Lung (tissue), 12 donors: ENCODE data around the gene SMAD6. TPM values are rescaled to one million over a fixed set of nuclear protein-coding genes. Genes with fewer than 3 reads are reported as not detected.
A peak's percentile ranks its signal among the peaks of the same experiment; 100 is the strongest.

Experiments used
- ATAC-seq: fragments of 200-7000 bp; cut with Tn5 transposase; one replicate; pipeline ENCODE4 v1.9.1; 2020; ENCODE audit warnings: moderate number of reproducible peaks; ENCODE audit not compliant: insufficient read depth, low FRiP score
- DNase-seq, 3 donors: peaks; one replicate each; pipeline ENCODE4 v3.0.0-alpha.2; 2013 to 2017
- H3K27ac ChIP-seq, 2 donors: one replicate each; pipeline ENCODE4 v1.5.1; 2013; ENCODE audit warnings: mild to moderate bottlenecking in 2 of 2, moderate library complexity in 2 of 2, control low read depth in 1 of 2, inconsistent platforms in 1 of 2, low read depth in 1 of 2, low read length in 1 of 2
- H3K27me3 ChIP-seq, 3 donors: one replicate each; pipeline ENCODE4 v1.5.1; 2013; ENCODE audit warnings: low read length in 2 of 3; ENCODE audit not compliant: control insufficient read depth in 3 of 3, insufficient read depth in 3 of 3
- H3K36me3 ChIP-seq, 4 donors: one replicate each; pipeline ENCODE4 v1.5.1; 2013; ENCODE audit warnings: low read length in 4 of 4, mild to moderate bottlenecking in 1 of 4, moderate library complexity in 1 of 4; ENCODE audit not compliant: control insufficient read depth in 4 of 4, insufficient read depth in 4 of 4
- H3K4me1 ChIP-seq, 5 donors: one replicate each; pipeline ENCODE4 v1.5.1; 2013; ENCODE audit warnings: low read length in 5 of 5, mild to moderate bottlenecking in 2 of 5, moderate library complexity in 1 of 5; ENCODE audit not compliant: control insufficient read depth in 5 of 5, insufficient read depth in 5 of 5
- H3K4me3 ChIP-seq: one replicate; pipeline ENCODE4 v1.5.1; 2013; ENCODE audit warnings: mild to moderate bottlenecking, control low read depth, moderate library complexity
- H3K9ac ChIP-seq, 2 donors: one replicate each; pipeline ENCODE4 v1.5.1; 2013; ENCODE audit warnings: low read length in 2 of 2, control low read depth in 1 of 2; ENCODE audit not compliant: insufficient read depth in 1 of 2
- H3K9me3 ChIP-seq, 4 donors: one replicate each; pipeline ENCODE4 v1.5.1; 2013; ENCODE audit warnings: low read length in 3 of 4, mild to moderate bottlenecking in 1 of 4, moderate library complexity in 1 of 4; ENCODE audit not compliant: control insufficient read depth in 4 of 4, insufficient read depth in 3 of 4
- WGBS, 2 donors: extraction: QIAGEN DNeasy Blood & Tissue Kit; methylation state at CpG; one replicate each; pipeline ENCODE4 v1.1.7; 2013; 5-methylcytosine and 5-hydroxymethylcytosine counted together
- polyA plus RNA-seq, 2 donors: library from polyadenylated mRNA; stranded (reverse); fragments of 200-250 nt; gene quantifications; one replicate each; pipeline ENCODE4 v1.2.1, GENCODE V29; 2013
- total RNA-seq, 2 donors: library from RNA; depleted of rRNA in 1 of 2; stranded (reverse); fragments of >200 nt in 1 of 2; gene quantifications; one replicate each; pipeline ENCODE4 v1.2.1, GENCODE V29; 2014 to 2021
- TF ChIP-seq, protein P1 (sequence below): IDR thresholded peaks from 2 replicates; pipeline ENCODE4 v1.5.1; 2012; ENCODE audit warnings: mild to moderate bottlenecking; ENCODE audit errors: control extremely low read depth, extremely low read depth
- donor health status: control.
- donor health status: control.
- donor health status: Bipolar disorder and iron deficiency.
- donor health status: healthy.
- donor health status: DM: yes; HTN: yes; CAD: no.

Gene SMAD6
- total and polyA plus RNA-seq, 4 donors, result 24.2 to 67.9 (median 59.1) TPM

DNA sequence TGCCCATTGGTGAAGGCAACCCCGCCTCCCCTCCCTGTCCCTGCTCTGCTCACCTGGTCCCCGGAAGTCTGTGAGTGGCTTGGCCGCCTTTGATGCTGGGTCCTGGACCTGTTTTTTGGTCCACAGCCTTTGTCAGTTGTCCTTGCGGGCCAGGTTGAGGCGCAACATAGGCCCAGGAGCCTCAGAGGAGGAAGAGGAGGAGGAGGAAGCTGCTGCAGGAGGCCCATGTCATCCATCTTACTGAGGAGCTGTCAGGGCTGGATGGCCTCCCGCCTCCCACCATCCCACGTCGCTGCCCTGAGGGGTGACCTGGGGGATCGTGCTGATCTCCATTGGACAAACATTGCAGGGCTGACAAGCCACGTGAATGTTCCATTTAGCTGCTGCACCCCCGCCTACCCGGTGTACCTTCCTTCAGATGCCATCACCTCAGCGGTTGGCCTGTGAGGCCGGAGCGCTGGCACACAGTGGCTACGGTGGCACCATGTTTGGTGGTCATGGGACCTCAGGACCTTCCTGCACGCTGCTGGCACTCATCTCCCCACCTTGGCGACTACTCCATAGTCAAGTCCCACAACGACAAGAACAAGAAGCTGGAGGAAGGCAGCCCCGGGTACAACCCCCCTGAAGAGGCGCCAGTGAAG, 106.3 kb downstream of the SMAD6 start:
- Histone ChIP-seq H3K4me1 (peaks cover 4 to 10% (median 7%) of the 10 kb centered on the region in 5 donors), H3K27ac (no peak overlapping the region), H3K4me3 (no peak overlapping the region), H3K36me3 (no peaks in the 10 kb centered on the region), H3K9me3 (peaks cover 0 to 5% (median 0%) of the 10 kb centered on the region in 4 donors), H3K27me3 (no peaks in the 10 kb centered on the region), H3K9ac (no peak overlapping the region)
- TF ChIP-seq, protein P1, sequence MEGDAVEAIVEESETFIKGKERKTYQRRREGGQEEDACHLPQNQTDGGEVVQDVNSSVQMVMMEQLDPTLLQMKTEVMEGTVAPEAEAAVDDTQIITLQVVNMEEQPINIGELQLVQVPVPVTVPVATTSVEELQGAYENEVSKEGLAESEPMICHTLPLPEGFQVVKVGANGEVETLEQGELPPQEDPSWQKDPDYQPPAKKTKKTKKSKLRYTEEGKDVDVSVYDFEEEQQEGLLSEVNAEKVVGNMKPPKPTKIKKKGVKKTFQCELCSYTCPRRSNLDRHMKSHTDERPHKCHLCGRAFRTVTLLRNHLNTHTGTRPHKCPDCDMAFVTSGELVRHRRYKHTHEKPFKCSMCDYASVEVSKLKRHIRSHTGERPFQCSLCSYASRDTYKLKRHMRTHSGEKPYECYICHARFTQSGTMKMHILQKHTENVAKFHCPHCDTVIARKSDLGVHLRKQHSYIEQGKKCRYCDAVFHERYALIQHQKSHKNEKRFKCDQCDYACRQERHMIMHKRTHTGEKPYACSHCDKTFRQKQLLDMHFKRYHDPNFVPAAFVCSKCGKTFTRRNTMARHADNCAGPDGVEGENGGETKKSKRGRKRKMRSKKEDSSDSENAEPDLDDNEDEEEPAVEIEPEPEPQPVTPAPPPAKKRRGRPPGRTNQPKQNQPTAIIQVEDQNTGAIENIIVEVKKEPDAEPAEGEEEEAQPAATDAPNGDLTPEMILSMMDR, result no peak
- DNase-seq, result no peak
- WGBS, 2 donors, result 95 to 96% methylated on average over 21 of the region's 21 CpGs
- no peak for ATAC-seq

DNA sequence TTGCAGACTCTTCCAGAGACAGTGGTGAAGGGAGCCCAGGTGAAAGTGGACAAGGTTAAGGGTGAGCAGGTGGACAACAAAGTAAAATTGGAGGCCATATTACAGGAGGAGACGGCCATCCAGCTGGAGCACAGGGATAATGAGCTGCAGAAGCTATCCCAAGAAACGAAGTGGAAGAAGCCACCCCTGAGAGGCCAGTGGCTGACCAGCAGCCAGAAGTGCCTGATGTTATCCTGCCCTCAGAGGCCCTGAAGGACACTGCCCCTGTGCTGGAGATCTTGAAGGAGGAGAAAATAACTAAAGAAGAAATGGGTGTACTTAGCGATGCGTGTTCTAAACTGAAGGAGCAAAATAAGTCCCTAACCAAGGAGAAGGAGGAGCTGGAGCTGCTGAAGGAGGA, 107.6 kb downstream of the SMAD6 start:
- DNase-seq (no peak), ATAC-seq (no peak)
- TF ChIP-seq, protein P1, result no peak
- Histone ChIP-seq H3K4me1 (peaks cover 0 to 2% (median 0%) of the 10 kb centered on the region in 5 donors), H3K4me3 (no peak overlapping the region), H3K9ac (no peak overlapping the region), H3K27me3 (no peaks in the 10 kb centered on the region), H3K27ac (no peak overlapping the region), H3K9me3 (peaks cover 0 to 6% (median 2%) of the 10 kb centered on the region in 4 donors), H3K36me3 (no peaks in the 10 kb centered on the region)
- 94 to 95% methylated on average over 4 of the region's 4 CpGs for WGBS, 2 donors

DNA sequence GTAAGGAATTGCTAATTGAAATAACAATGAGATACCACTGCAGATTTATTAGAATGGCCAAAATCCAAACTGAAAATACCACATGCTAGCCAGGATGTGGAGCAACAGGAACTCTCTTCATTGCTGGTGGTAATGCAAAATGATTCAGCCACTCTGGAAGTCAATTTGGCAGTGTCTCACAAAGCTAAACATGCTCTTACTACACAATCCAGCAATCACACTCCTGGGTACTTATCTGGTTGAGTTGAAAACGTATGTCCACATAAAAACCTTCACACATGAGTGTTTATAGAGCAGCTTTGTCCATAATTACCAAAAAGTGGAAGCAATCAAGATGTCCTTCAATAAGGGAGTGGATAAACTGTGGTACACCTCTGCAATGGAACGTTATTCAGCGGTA, 113.3 kb downstream of the SMAD6 start:
- peak in 1 of 3 donors; percentile 29 for DNase-seq
- Histone ChIP-seq H3K4me1 (no peaks in the 10 kb centered on the region), H3K36me3 (no peaks in the 10 kb centered on the region), H3K4me3 (no peak overlapping the region), H3K9ac (no peak overlapping the region), H3K27ac (no peak overlapping the region), H3K27me3 (no peaks in the 10 kb centered on the region), H3K9me3 (peaks cover 0 to 6% (median under 1%) of the 10 kb centered on the region in 4 donors)
- TF ChIP-seq, protein P1, result no peak
- peak; percentile 15 for ATAC-seq
- WGBS, 2 donors, result 43% methylated on average over 3 of the region's 3 CpGs

DNA sequence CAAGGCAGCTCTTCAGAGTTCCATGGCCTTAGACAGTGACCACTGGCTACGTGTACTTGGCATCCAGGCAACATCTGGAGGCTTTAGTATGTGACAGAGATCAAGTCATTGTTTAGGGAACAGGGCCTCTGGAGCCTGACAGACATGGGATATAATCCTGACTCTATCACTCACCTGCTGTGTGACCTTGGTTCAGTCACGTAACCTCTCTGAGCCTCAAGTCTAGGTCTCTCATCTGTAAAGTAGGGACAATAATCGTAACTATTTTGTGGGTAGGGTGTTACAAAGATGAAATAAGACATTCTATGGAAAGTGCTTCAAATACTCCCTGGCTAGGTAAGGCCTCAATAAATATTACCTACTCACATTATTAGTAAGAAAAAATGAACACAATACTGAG, 114.2 kb downstream of the SMAD6 start:
- WGBS, 2 donors, result 95 to 97% methylated on average over 3 of the region's 3 CpGs

More for the DNA sequence above, 114.2 kb downstream of the SMAD6 start:
- Histone ChIP-seq H3K9ac (no peak overlapping the region), H3K4me3 (no peak overlapping the region), H3K27ac (no peak overlapping the region), H3K9me3 (peaks cover 0 to 6% (median under 1%) of the 10 kb centered on the region in 4 donors), H3K4me1 (no peaks in the 10 kb centered on the region), H3K27me3 (no peaks in the 10 kb centered on the region), H3K36me3 (no peaks in the 10 kb centered on the region)
- TF ChIP-seq, protein P1, result no peak
- no peak for ATAC-seq
- DNase-seq, result no peak
